A549 (cell line): ENCODE results near the gene KLHL34. TPM values are rescaled to one million over a fixed set of nuclear protein-coding genes. Genes with fewer than 3 reads are reported as not detected.

ENCODE experiments used
- ATAC-seq, 2 experiments: fragments of 200-7000 bp in 1 of 2; fragments of >200 bp in 1 of 2; cut with Nextera tagmentation in 1 of 2; cut with Tn5 transposase in 1 of 2; 3 replicates each; pipeline versions ENCODE4 v1.8.0 to v1.9.1; 2018 to 2020; ENCODE audit warnings: mild to moderate bottlenecking in 1 of 2, moderate library complexity in 1 of 2
- CTCF ChIA-PET: fragments of 300-600 bp; sonication (Branson Sonifier 250); formaldehyde crosslinking; extraction: SDS; loops from one replicate; lab custom pipeline; 2021; ENCODE audit warnings: antibody characterized with exemption, inconsistent platforms; lab: Yijun Ruan, JAX
- POLR2A ChIA-PET: fragments of 350-600 bp; formaldehyde crosslinking; extraction: SDS; loops from one replicate; lab custom pipeline; 2021; ENCODE audit warnings: antibody characterized with exemption, inconsistent platforms; lab: Yijun Ruan, JAX
- DNase-seq, 2 experiments: peaks; one replicate each; pipeline versions ENCODE4 v3.0.0 to v3.0.0-alpha.2; 2011 to 2016; ENCODE audit warnings: low read depth in 1 of 2, low spot score in 1 of 2
- FAIRE-seq: peaks from 2 replicates; lab custom pipeline; 2011; peaks lifted over from hg19 to GRCh38; lab: Jason Lieb, UNC
- H3K27ac ChIP-seq, 2 experiments: fragments of >200 bp; sonication (Bioruptor Twin); formaldehyde crosslinking; 3 replicates each; pipeline ENCODE4 v1.5.1; 2016 to 2017
- H3K4me1 ChIP-seq: fragments of >200 bp; sonication (Bioruptor Twin); formaldehyde crosslinking; 3 replicates; pipeline ENCODE4 v1.6.1; 2016
- H3K4me2 ChIP-seq: fragments of >200 bp; sonication (Bioruptor Twin); formaldehyde crosslinking; 3 replicates; pipeline ENCODE4 v1.6.1; 2016
- H3K4me3 ChIP-seq: fragments of >200 bp; sonication (Bioruptor Twin); formaldehyde crosslinking; 3 replicates; pipeline ENCODE4 v1.5.1; 2016
- H3K9me3 ChIP-seq: fragments of >200 bp; sonication (Bioruptor Twin); formaldehyde crosslinking; 3 replicates; pipeline ENCODE4 v1.6.1; 2016
- ATOH8 ChIP-seq: fragments of 250-450 bp; sonication (Bioruptor Pico); IDR thresholded peaks from 2 replicates; pipeline ENCODE4 v1.5.0; 2020; ENCODE audit warnings: low read depth, mild to moderate bottlenecking, moderate library complexity
- BCL3 ChIP-seq: fragments of >200 bp; sonication (Bioruptor Twin); formaldehyde crosslinking; IDR thresholded peaks from 3 replicates; pipeline ENCODE4 v1.6.1; 2016
- BHLHE40 ChIP-seq: IDR thresholded peaks from 2 replicates; pipeline ENCODE4 v1.6.1; 2012; ENCODE audit warnings: low read depth, low read length, inconsistent platforms
- CBX8 ChIP-seq: fragments of 200-600 bp; sonication (generic); IDR thresholded peaks from 2 replicates; pipeline ENCODE4 v1.6.1; 2016
- CHD2 ChIP-seq: fragments of 150-350 bp; IDR thresholded peaks from 2 replicates; pipeline ENCODE4 v1.6.1; 2014; ENCODE audit warnings: low read length; ENCODE audit not compliant: partially characterized antibody
- CHD4 ChIP-seq: fragments of 200-600 bp; sonication (generic); IDR thresholded peaks from 2 replicates; pipeline ENCODE4 v1.6.1; 2016; ENCODE audit warnings: antibody characterized with exemption, mild to moderate bottlenecking, borderline replicate concordance
- E2F6 ChIP-seq: IDR thresholded peaks from 2 replicates; pipeline ENCODE4 v1.6.1; 2012; ENCODE audit warnings: low read depth, borderline replicate concordance
- EHF ChIP-seq: fragments of 250-450 bp; sonication (Bioruptor Pico); IDR thresholded peaks from 2 replicates; pipeline ENCODE4 v1.5.0; 2020; ENCODE audit warnings: mild to moderate bottlenecking
- EHMT2 ChIP-seq: fragments of 200-600 bp; sonication (generic); IDR thresholded peaks from 2 replicates; pipeline ENCODE4 v1.6.1; 2016; ENCODE audit warnings: antibody characterized with exemption, low read depth, mild to moderate bottlenecking, moderate library complexity
- EP300 ChIP-seq, 2 experiments: fragments of >200 bp; sonication (Bioruptor Twin); formaldehyde crosslinking; IDR thresholded peaks; 2 replicates in 1 of 2; 3 replicates in 1 of 2; pipeline ENCODE4 v1.6.1; 2016 to 2017
- ESRRA ChIP-seq: fragments of 150-350 bp; IDR thresholded peaks from 2 replicates; pipeline ENCODE4 v1.6.1; 2014; ENCODE audit warnings: mild to moderate bottlenecking, low read length, borderline replicate concordance
- FOSB ChIP-seq: fragments of 250-450 bp; sonication (Bioruptor Pico); IDR thresholded peaks from 2 replicates; pipeline ENCODE4 v1.5.0; 2020; ENCODE audit warnings: mild to moderate bottlenecking, moderate library complexity
- FOSL2 ChIP-seq, 2 experiments: fragments of 450-650 bp in 1 of 2; fragments of >200 bp in 1 of 2; sonication (Bioruptor Twin) in 1 of 2; formaldehyde crosslinking; IDR thresholded peaks; 2 replicates each; pipeline versions ENCODE4 v1.5.0 to v1.6.1; 2016 to 2020; ENCODE audit warnings: mild to moderate bottlenecking in 1 of 2, moderate library complexity in 1 of 2
- FOXS1 ChIP-seq: fragments of 250-450 bp; sonication (Bioruptor Pico); IDR thresholded peaks from 2 replicates; pipeline ENCODE4 v1.5.0; 2020; ENCODE audit warnings: mild to moderate bottlenecking, moderate library complexity
- GATA3 ChIP-seq: IDR thresholded peaks from 2 replicates; pipeline ENCODE4 v1.6.1; 2012; ENCODE audit warnings: borderline replicate concordance
- HES2 ChIP-seq: fragments of >200 bp; sonication (Bioruptor Twin); formaldehyde crosslinking; IDR thresholded peaks from 2 replicates; pipeline ENCODE4 v1.6.1; 2016
- HEYL ChIP-seq: fragments of 250-450 bp; sonication (Bioruptor Pico); IDR thresholded peaks from 2 replicates; pipeline ENCODE4 v1.8.0; 2021; ENCODE audit warnings: mild to moderate bottlenecking, moderate library complexity
- HMGXB4 ChIP-seq: fragments of 250-450 bp; sonication (Bioruptor Pico); IDR thresholded peaks from 2 replicates; pipeline ENCODE4 v1.5.0; 2021; ENCODE audit warnings: mild to moderate bottlenecking, moderate library complexity, borderline replicate concordance
- HOXB13 ChIP-seq: fragments of 250-450 bp; sonication (Bioruptor Pico); IDR thresholded peaks from 2 replicates; pipeline ENCODE4 v1.5.0; 2020; ENCODE audit warnings: low read depth, mild to moderate bottlenecking, moderate library complexity
- JUN ChIP-seq, 2 experiments: fragments of >200 bp; sonication (Bioruptor Twin); formaldehyde crosslinking; IDR thresholded peaks; 2 replicates in 1 of 2; 3 replicates in 1 of 2; pipeline ENCODE4 v1.6.1; 2016 to 2017
- JUNB ChIP-seq: fragments of >200 bp; sonication (Bioruptor Twin); formaldehyde crosslinking; IDR thresholded peaks from 2 replicates; pipeline ENCODE4 v1.6.1; 2016
- KDM1A ChIP-seq: fragments of 200-600 bp; sonication (generic); IDR thresholded peaks from 2 replicates; pipeline ENCODE4 v1.6.1; 2016; ENCODE audit warnings: low read depth, mild to moderate bottlenecking
- KDM5A ChIP-seq: fragments of 200-600 bp; sonication (generic); IDR thresholded peaks from 2 replicates; pipeline ENCODE4 v1.6.1; 2016; ENCODE audit warnings: antibody characterized with exemption, mild to moderate bottlenecking
- MAZ ChIP-seq: fragments of 150-350 bp; IDR thresholded peaks from 2 replicates; pipeline ENCODE4 v1.6.1; 2014; ENCODE audit warnings: antibody characterized with exemption, low read depth, low read length, borderline replicate concordance
- NR3C1 ChIP-seq: fragments of >200 bp; sonication (Bioruptor Twin); formaldehyde crosslinking; IDR thresholded peaks from 3 replicates; pipeline ENCODE4 v1.6.1; 2017
- PBX3 ChIP-seq: IDR thresholded peaks from 2 replicates; pipeline ENCODE4 v1.6.1; 2012
- POLR2A ChIP-seq: IDR thresholded peaks from 2 replicates; pipeline ENCODE4 v1.6.1; 2012; ENCODE audit warnings: mild to moderate bottlenecking, low read length
- RAD21 ChIP-seq, 2 experiments: fragments of >200 bp in 1 of 2; sonication (Bioruptor Twin) in 1 of 2; formaldehyde crosslinking in 1 of 2; IDR thresholded peaks in 1 of 2; conservative IDR thresholded peaks in 1 of 2; 2 replicates in 1 of 2; 3 replicates in 1 of 2; pipeline ENCODE4 v1.6.1; 2012 to 2018; ENCODE audit warnings: inconsistent platforms in 1 of 2
- RCOR1 ChIP-seq: fragments of 150-350 bp; IDR thresholded peaks from 2 replicates; pipeline ENCODE4 v1.6.1; 2014; ENCODE audit warnings: antibody characterized with exemption, low read length, low read depth
- TFCP2L1 ChIP-seq: fragments of 250-450 bp; sonication (Bioruptor Pico); IDR thresholded peaks from 2 replicates; pipeline ENCODE4 v1.5.0; 2021; ENCODE audit warnings: mild to moderate bottlenecking
- TP53 ChIP-seq: fragments of 250-450 bp; sonication (Bioruptor Pico); IDR thresholded peaks from 2 replicates; pipeline ENCODE4 v1.5.0; 2021; ENCODE audit warnings: mild to moderate bottlenecking, moderate library complexity
- USF2 ChIP-seq: fragments of 450-650 bp; IDR thresholded peaks from 2 replicates; pipeline ENCODE4 v1.6.1; 2014; ENCODE audit warnings: antibody characterized with exemption
- ZNF302 ChIP-seq: fragments of 250-450 bp; sonication (Bioruptor Pico); IDR thresholded peaks from 2 replicates; pipeline ENCODE4 v1.9.0; 2021; ENCODE audit warnings: inconsistent platforms, mild to moderate bottlenecking, moderate library complexity
- ZSCAN20 ChIP-seq: fragments of 250-450 bp; sonication (Bioruptor Pico); IDR thresholded peaks from 2 replicates; pipeline ENCODE4 v1.8.0; 2022; ENCODE audit warnings: mild to moderate bottlenecking, moderate library complexity
- WGBS: methylation state at CpG from one replicate; pipeline ENCODE4 v1.1.6; 2017; ENCODE audit errors: missing lambda C conversion rate; 5-methylcytosine and 5-hydroxymethylcytosine counted together
- polyA plus RNA-seq, 4 experiments: library from polyadenylated mRNA; depleted of rRNA in 3 of 4; stranded (reverse); fragments of >200 nt; fragmentation: RNase III in 1 of 4; extraction: RNeasy Plus Mini Kit Qiagen cat#74134 plus additional on column Dnase treatment in 1 of 4; gene quantifications; 2 replicates in 3 of 4; 3 replicates in 1 of 4; pipeline ENCODE4 v1.2.3, GENCODE V29; 2011 to 2017

Gene KLHL34
- polyA plus RNA-seq, 2 of the 4 experiments (the other 2 are of a cell fraction), result not detected

- WGBS, result 26% methylated on average over 4 of the region's 4 CpGs
- no peak for DNase-seq
- CTCF ChIA-PET, result no interaction called here
- H3K9me3 ChIP-seq, result no peaks in the 10 kb centered on the region
- TF ChIP-seq TP53 (CRISPR knock-in tag), result no peak
- no peak for TF ChIP-seq FOSL2 (IDR thresholded peaks at IDR 0.05)
- TF ChIP-seq FOSL2 (CRISPR knock-in tag; IDR thresholded peaks at IDR 0.05), result no peak
- TF ChIP-seq PBX3, result no peak
- no peak for TF ChIP-seq ATOH8 (CRISPR knock-in tag)
- TF ChIP-seq TFCP2L1, result no peak
- TF ChIP-seq USF2, result no peak
- no peak for TF ChIP-seq CHD2
- TF ChIP-seq KDM5A, result no peak
- no peak for TF ChIP-seq BCL3
- TF ChIP-seq CHD4, result no peak
- TF ChIP-seq NR3C1, result no peak
- TF ChIP-seq ZSCAN20 (CRISPR knock-in tag), result no peak
- TF ChIP-seq JUN (IDR thresholded peaks at IDR 0.05), result no peak
- TF ChIP-seq JUNB, result no peak
- TF ChIP-seq MAZ, result no peak
- TF ChIP-seq HEYL (CRISPR knock-in tag), result no peak
- no peak for TF ChIP-seq HES2
- no peak for TF ChIP-seq EHMT2
- TF ChIP-seq ZNF302 (CRISPR knock-in tag), result no peak
- POLR2A ChIA-PET, result no interaction called here
- ATAC-seq, result no peak
- H3K4me3 ChIP-seq, result no peak overlapping the region
- no peaks in the 10 kb centered on the region for H3K4me1 ChIP-seq
- FAIRE-seq, result peak; percentile 13
- no peak overlapping the region for H3K27ac ChIP-seq
- no peak overlapping the region for H3K4me2 ChIP-seq
These were observed 8.1 kb upstream of the KLHL34 start for GRCh38 chrX:21666252-21666651.

GRCh38 chrX:21662761-21663160, 4.6 kb upstream of the KLHL34 start:
- FAIRE-seq (no peak), ATAC-seq (no peak), DNase-seq (no peak)
- Histone ChIP-seq H3K9me3 (no peaks in the 10 kb centered on the region), H3K4me1 (no peaks in the 10 kb centered on the region), H3K4me2 (no peak overlapping the region), H3K27ac (no peak overlapping the region), H3K4me3 (no peak overlapping the region)
- WGBS, result 44% methylated on average over 4 of the region's 4 CpGs
- ChIA-PET CTCF (no interaction called here), POLR2A (no interaction called here)
- no peak for TF ChIP-seq BHLHE40
- no peak for TF ChIP-seq EHMT2
- TF ChIP-seq RAD21 (conservative IDR thresholded peaks at IDR 0.05 in 1 of 2, IDR thresholded peaks at IDR 0.05 in 1 of 2), result no peak
- TF ChIP-seq HOXB13 (CRISPR knock-in tag), result no peak
- no peak for TF ChIP-seq CBX8
- no peak for TF ChIP-seq E2F6
- no peak for TF ChIP-seq ESRRA
- no peak for TF ChIP-seq FOXS1 (CRISPR knock-in tag)
- TF ChIP-seq USF2, result no peak
- no peak for TF ChIP-seq FOSB (CRISPR knock-in tag)
- TF ChIP-seq HMGXB4 (CRISPR knock-in tag), result no peak
- TF ChIP-seq POLR2A, result no peak
- TF ChIP-seq ZNF302 (CRISPR knock-in tag), result no peak
- no peak for TF ChIP-seq JUN (IDR thresholded peaks at IDR 0.05)
- TF ChIP-seq RCOR1, result no peak
- no peak for TF ChIP-seq EHF
- TF ChIP-seq NR3C1, result no peak
- TF ChIP-seq EP300 (IDR thresholded peaks at IDR 0.05), result no peak
- TF ChIP-seq GATA3, result no peak
- TF ChIP-seq KDM1A, result no peak
